ENCODE results near the gene PNLIP. TPM values are rescaled to one million over a fixed set of nuclear protein-coding genes. Genes with fewer than 3 reads are reported as not detected.

PNLIP gene
- total RNA-seq, 2 experiments from 2014 or later = not detected

DNA sequence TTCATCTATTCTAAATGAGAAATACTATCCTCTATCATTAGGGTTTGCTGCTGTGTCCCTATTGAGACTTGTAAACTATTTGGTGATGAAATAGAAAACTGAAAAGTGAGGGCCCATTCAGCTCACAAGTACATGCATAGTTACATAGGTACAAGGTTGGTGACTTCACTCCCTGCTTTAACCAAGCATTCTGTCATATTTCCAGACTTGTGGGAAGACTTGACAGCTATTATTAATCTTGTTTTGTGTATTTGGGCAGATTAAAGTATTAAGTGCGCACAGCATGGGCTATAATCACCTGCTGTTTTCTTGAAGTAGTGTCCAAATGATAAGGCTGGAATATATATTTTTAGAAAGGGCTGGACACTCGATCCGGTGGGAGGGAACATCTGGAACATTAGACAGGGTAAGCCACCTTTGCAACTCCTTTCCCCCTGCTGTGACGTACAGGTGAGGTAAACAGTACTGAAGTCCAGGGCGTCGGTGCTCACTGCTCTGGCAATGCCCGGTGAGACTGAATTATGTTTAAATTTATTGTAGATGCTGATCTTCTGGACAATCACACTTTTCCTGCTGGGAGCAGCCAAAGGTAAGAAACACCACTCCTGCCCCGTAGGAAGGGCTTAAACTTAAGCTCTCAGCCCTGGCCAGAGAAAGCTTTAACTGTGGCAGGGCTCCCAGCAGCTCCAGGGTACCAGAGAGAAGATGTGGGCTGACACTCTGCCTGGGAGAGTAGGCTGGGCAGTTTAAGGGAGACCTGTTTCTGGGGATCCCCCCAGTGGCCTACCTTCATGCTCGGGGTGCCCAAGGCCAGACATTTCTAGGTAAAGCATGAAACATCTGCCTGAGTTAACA, 45.1 kb downstream of the PNLIP start, which contains the start of gene PNLIPRP1:
Gene PNLIPRP1 (plus strand): TSS at position 370 of the 855 bp plus-strand sequence. CDS start 171 bp downstream, at position 541.
- H3K4me2 ChIP-seq (ENCODE audit: low read length) = no peak within 1 kb of the TSS
- no peaks in the 10 kb centered on the region for H3K79me2 ChIP-seq (ENCODE audit: insufficient read depth, low read depth, low read length)
- TF ChIP-seq, protein P1, sequence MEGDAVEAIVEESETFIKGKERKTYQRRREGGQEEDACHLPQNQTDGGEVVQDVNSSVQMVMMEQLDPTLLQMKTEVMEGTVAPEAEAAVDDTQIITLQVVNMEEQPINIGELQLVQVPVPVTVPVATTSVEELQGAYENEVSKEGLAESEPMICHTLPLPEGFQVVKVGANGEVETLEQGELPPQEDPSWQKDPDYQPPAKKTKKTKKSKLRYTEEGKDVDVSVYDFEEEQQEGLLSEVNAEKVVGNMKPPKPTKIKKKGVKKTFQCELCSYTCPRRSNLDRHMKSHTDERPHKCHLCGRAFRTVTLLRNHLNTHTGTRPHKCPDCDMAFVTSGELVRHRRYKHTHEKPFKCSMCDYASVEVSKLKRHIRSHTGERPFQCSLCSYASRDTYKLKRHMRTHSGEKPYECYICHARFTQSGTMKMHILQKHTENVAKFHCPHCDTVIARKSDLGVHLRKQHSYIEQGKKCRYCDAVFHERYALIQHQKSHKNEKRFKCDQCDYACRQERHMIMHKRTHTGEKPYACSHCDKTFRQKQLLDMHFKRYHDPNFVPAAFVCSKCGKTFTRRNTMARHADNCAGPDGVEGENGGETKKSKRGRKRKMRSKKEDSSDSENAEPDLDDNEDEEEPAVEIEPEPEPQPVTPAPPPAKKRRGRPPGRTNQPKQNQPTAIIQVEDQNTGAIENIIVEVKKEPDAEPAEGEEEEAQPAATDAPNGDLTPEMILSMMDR (conservative IDR thresholded peaks at IDR 0.05; ENCODE audit: low read length) = no peak
- TF ChIP-seq EZH2phosphoT487 (IDR thresholded peaks at IDR 0.05; ENCODE audit: borderline replicate concordance, low read depth, low read length) = no peak
- BruUV-seq (replicated peaks) = no TSS peak
- intact Hi-C loops (cut with micrococcal nuclease; ENCODE audit: unreplicated experiment) = no loop called here
- no peaks in the 10 kb centered on the region for H4K20me1 ChIP-seq (ENCODE audit: insufficient read depth, low read length)
- H3K9me2 ChIP-seq (ENCODE audit: insufficient read depth, low read length) = no peaks in the 10 kb centered on the region
- H3K4me3 ChIP-seq (ENCODE audit: low read depth, low read length, poor library complexity, severe bottlenecking) = no peak within 1 kb of the TSS
- H3K9me3 ChIP-seq (ENCODE audit: low read length) = no peaks in the 10 kb centered on the region
- no peaks in the 10 kb centered on the region for H3K4me1 ChIP-seq (ENCODE audit: insufficient read depth, low read length, poor library complexity, severe bottlenecking)
- ChIA-PET CTCF (ENCODE audit: unreplicated experiment) (no interaction called here), POLR2A (no interaction called here)
- no peak within 1 kb of the TSS for H2AFZ ChIP-seq (ENCODE audit: low read length)
- H3K27ac ChIP-seq (ENCODE audit: low read depth, low read length, poor library complexity, severe bottlenecking) = no peak within 1 kb of the TSS
- H3K36me3 ChIP-seq (ENCODE audit: insufficient read depth, low read length) = no peaks in the 10 kb centered on the region
- DNase-seq (ENCODE audit: low spot score) = no peak

DNA sequence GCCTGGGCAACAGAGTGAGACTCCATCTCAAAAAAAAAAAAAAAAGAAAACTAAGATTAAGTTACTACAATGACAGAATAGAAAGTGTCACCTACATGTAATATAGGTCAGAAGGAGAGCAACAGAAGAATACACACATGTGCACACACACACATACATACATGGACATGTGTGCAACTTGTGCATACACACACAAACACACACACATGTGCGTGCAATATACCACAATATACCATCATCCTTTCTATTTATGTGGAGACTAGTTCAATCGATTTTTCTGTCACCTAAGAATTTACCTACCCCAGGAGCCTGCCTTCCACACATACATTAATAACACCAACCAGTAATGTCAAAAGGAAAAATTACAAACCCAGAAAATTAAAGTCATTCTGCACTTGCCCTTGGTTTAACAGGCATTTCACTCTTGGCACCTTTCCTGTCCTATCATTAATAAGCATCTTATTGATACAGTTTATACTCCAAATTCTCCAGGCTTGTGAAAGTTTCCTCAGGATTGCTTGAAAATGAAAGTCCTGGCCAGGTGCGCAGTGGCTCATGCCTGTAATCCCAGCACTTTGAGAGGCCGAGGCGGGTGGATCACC, 47.5 kb downstream of the PNLIP start:
- H4K20me1 ChIP-seq (ENCODE audit: insufficient read depth, low read length) = no peaks in the 10 kb centered on the region
- DNase-seq (ENCODE audit: low spot score) = no peak
- H3K36me3 ChIP-seq (ENCODE audit: insufficient read depth, low read length) = no peaks in the 10 kb centered on the region
- BruUV-seq (replicated peaks) = no TSS peak
- intact Hi-C loops (cut with micrococcal nuclease; ENCODE audit: unreplicated experiment) = no loop called here
- ChIA-PET POLR2A (interaction anchor here (0.7 kb wide), 2 partner anchors 72 to 105 kb away, joined by 3 to 5 read pairs; no protein-coding TSS in a partner anchor), CTCF (ENCODE audit: unreplicated experiment) (no interaction called here)
- H3K79me2 ChIP-seq (ENCODE audit: insufficient read depth, low read depth, low read length) = no peaks in the 10 kb centered on the region
- no peaks in the 10 kb centered on the region for H3K4me1 ChIP-seq (ENCODE audit: insufficient read depth, low read length, poor library complexity, severe bottlenecking)
- no peak overlapping the region for H3K4me3 ChIP-seq (ENCODE audit: low read depth, low read length, poor library complexity, severe bottlenecking)
- H3K9me2 ChIP-seq (ENCODE audit: insufficient read depth, low read length) = no peaks in the 10 kb centered on the region
- H3K27ac ChIP-seq (ENCODE audit: low read depth, low read length, poor library complexity, severe bottlenecking) = no peak overlapping the region
- no peak overlapping the region for H3K4me2 ChIP-seq (ENCODE audit: low read length)
- H3K9me3 ChIP-seq (ENCODE audit: low read length) = no peaks in the 10 kb centered on the region
- TF ChIP-seq, protein P1 (conservative IDR thresholded peaks at IDR 0.05; ENCODE audit: low read length) = no peak
- TF ChIP-seq EZH2phosphoT487 (IDR thresholded peaks at IDR 0.05; ENCODE audit: borderline replicate concordance, low read depth, low read length) = no peak
- no peak overlapping the region for H2AFZ ChIP-seq (ENCODE audit: low read length)
